Measurements from ENCODE around the gene DMBT1. TPM values are rescaled to one million over a fixed set of nuclear protein-coding genes. Genes with fewer than 3 reads are reported as not detected.

DMBT1 gene
- total RNA-seq, 2 experiments from 2014 or later, result not detected

DNA sequence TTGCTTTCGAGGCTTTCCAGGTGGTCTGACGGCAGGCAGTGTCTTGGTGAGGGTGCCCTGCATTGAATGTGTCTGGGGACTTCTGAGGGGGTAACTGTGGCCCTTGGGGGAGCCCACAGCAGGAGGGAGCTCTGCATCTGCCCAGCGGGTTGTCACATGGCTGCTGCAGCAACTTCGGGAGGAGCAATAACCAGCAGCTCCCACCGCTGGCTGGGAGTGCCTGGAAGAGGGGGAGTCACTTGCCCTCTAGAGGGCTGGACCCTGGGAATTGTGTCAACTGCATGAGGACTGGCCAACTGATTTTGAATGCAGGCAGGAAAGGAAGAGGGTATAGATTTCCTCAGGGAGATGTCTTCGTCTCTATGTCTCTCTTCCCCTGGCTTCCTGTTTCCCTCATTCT is 112.7 kb downstream of the DMBT1 start:
- Histone ChIP-seq H2AFZ (ENCODE audit: low read length) (no peak overlapping the region), H3K4me2 (ENCODE audit: low read length) (no peak overlapping the region), H3K27ac (ENCODE audit: low read depth, low read length, poor library complexity, severe bottlenecking) (no peak overlapping the region), H3K79me2 (ENCODE audit: insufficient read depth, low read depth, low read length) (no peaks in the 10 kb centered on the region), H4K20me1 (ENCODE audit: insufficient read depth, low read length) (no peaks in the 10 kb centered on the region), H3K4me3 (ENCODE audit: low read depth, low read length, poor library complexity, severe bottlenecking) (no peak overlapping the region), H3K36me3 (ENCODE audit: insufficient read depth, low read length) (no peaks in the 10 kb centered on the region), H3K9me3 (ENCODE audit: low read length) (no peaks in the 10 kb centered on the region), H3K4me1 (ENCODE audit: insufficient read depth, low read length, poor library complexity, severe bottlenecking) (no peaks in the 10 kb centered on the region), H3K9me2 (ENCODE audit: insufficient read depth, low read length) (no peaks in the 10 kb centered on the region)
- ChIA-PET CTCF (ENCODE audit: unreplicated experiment) (no interaction called here), POLR2A (no interaction called here)
- no TSS peak for BruUV-seq (replicated peaks)
- DNase-seq (ENCODE audit: low spot score), result no peak
- no peak for TF ChIP-seq EZH2phosphoT487 (IDR thresholded peaks at IDR 0.05; ENCODE audit: borderline replicate concordance, low read depth, low read length)
- TF ChIP-seq, protein P1, sequence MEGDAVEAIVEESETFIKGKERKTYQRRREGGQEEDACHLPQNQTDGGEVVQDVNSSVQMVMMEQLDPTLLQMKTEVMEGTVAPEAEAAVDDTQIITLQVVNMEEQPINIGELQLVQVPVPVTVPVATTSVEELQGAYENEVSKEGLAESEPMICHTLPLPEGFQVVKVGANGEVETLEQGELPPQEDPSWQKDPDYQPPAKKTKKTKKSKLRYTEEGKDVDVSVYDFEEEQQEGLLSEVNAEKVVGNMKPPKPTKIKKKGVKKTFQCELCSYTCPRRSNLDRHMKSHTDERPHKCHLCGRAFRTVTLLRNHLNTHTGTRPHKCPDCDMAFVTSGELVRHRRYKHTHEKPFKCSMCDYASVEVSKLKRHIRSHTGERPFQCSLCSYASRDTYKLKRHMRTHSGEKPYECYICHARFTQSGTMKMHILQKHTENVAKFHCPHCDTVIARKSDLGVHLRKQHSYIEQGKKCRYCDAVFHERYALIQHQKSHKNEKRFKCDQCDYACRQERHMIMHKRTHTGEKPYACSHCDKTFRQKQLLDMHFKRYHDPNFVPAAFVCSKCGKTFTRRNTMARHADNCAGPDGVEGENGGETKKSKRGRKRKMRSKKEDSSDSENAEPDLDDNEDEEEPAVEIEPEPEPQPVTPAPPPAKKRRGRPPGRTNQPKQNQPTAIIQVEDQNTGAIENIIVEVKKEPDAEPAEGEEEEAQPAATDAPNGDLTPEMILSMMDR (conservative IDR thresholded peaks at IDR 0.05; ENCODE audit: low read length), result no peak
- intact Hi-C loops (cut with micrococcal nuclease; ENCODE audit: unreplicated experiment), result no loop called here

DNA sequence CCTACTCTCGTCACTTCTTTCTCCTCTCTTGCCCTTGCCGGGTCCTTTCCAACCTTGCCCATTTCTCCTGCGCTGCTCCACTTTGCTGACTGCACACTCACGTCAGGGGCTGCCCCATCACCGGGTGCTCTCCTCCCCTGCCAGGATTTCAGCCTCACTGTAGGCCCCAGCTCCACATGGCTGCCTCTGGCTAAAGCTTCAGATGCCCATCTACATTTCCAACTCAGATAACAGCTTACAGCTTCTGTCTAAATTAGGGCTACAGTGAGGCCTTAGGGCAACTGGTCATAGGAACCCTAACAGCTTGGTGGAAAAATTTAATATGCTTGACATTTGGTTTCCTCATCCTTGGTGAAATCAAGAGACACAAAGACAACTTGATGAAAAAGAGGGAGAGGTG is 113.2 kb downstream of the DMBT1 start:
- Histone ChIP-seq H2AFZ (ENCODE audit: low read length) (no peak overlapping the region), H3K36me3 (ENCODE audit: insufficient read depth, low read length) (no peaks in the 10 kb centered on the region), H3K79me2 (ENCODE audit: insufficient read depth, low read depth, low read length) (no peaks in the 10 kb centered on the region), H3K4me2 (ENCODE audit: low read length) (no peak overlapping the region), H3K4me3 (ENCODE audit: low read depth, low read length, poor library complexity, severe bottlenecking) (no peak overlapping the region), H4K20me1 (ENCODE audit: insufficient read depth, low read length) (no peaks in the 10 kb centered on the region), H3K27ac (ENCODE audit: low read depth, low read length, poor library complexity, severe bottlenecking) (no peak overlapping the region), H3K9me2 (ENCODE audit: insufficient read depth, low read length) (no peaks in the 10 kb centered on the region), H3K9me3 (ENCODE audit: low read length) (no peaks in the 10 kb centered on the region), H3K4me1 (ENCODE audit: insufficient read depth, low read length, poor library complexity, severe bottlenecking) (no peaks in the 10 kb centered on the region)
- TF ChIP-seq, protein P1 (conservative IDR thresholded peaks at IDR 0.05; ENCODE audit: low read length), result no peak
- TF ChIP-seq EZH2phosphoT487 (IDR thresholded peaks at IDR 0.05; ENCODE audit: borderline replicate concordance, low read depth, low read length), result no peak
- no peak for DNase-seq (ENCODE audit: low spot score)
- ChIA-PET POLR2A (no interaction called here), CTCF (ENCODE audit: unreplicated experiment) (no interaction called here)
- no TSS peak for BruUV-seq (replicated peaks)
- intact Hi-C loops (cut with micrococcal nuclease; ENCODE audit: unreplicated experiment), result no loop called here

DNA sequence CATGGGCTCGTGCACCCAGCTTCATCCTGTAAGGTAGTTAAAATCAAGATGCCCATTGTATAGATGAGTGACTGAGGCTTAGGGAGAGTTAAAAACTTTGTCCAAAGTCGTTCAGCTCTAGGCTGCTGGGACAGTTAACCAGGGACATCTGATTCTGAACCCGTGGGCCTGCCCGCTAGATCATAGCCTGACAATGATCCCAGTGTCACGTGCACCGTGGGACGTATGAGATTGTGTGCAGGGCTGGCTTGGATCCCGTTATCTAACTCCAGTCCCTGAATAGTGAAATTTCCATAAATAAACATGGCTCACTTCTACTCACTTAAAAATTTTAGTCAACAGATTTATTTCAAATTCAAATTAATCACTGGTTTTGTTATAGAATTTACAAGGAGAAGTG is 114.2 kb downstream of the DMBT1 start:
- TF ChIP-seq EZH2phosphoT487 (IDR thresholded peaks at IDR 0.05; ENCODE audit: borderline replicate concordance, low read depth, low read length), result no peak
- TF ChIP-seq, protein P1 (conservative IDR thresholded peaks at IDR 0.05; ENCODE audit: low read length), result no peak
- no peaks in the 10 kb centered on the region for H3K4me1 ChIP-seq (ENCODE audit: insufficient read depth, low read length, poor library complexity, severe bottlenecking)
- H3K27ac ChIP-seq (ENCODE audit: low read depth, low read length, poor library complexity, severe bottlenecking), result no peak overlapping the region
- POLR2A ChIA-PET, result interaction anchor here (0.6 to 0.7 kb wide), 3 partner anchors 9 to 346 kb away, joined by 3 to 4 read pairs (median 3); no protein-coding TSS in a partner anchor
- CTCF ChIA-PET (ENCODE audit: unreplicated experiment), result no interaction called here
- no peaks in the 10 kb centered on the region for H3K36me3 ChIP-seq (ENCODE audit: insufficient read depth, low read length)
- DNase-seq (ENCODE audit: low spot score), result no peak
- H3K9me2 ChIP-seq (ENCODE audit: insufficient read depth, low read length), result no peaks in the 10 kb centered on the region
- H3K4me3 ChIP-seq (ENCODE audit: low read depth, low read length, poor library complexity, severe bottlenecking), result no peak overlapping the region
- intact Hi-C loops (cut with micrococcal nuclease; ENCODE audit: unreplicated experiment), result no loop called here
- no peaks in the 10 kb centered on the region for H3K79me2 ChIP-seq (ENCODE audit: insufficient read depth, low read depth, low read length)
- H3K9me3 ChIP-seq (ENCODE audit: low read length), result no peaks in the 10 kb centered on the region
- no peak overlapping the region for H3K4me2 ChIP-seq (ENCODE audit: low read length)
- BruUV-seq (replicated peaks), result no TSS peak
- no peaks in the 10 kb centered on the region for H4K20me1 ChIP-seq (ENCODE audit: insufficient read depth, low read length)
- H2AFZ ChIP-seq (ENCODE audit: low read length), result no peak overlapping the region

All from OCI-LY7 (cell line).